Activated CD4-positive, CD25-positive, alpha-beta regulatory T cell treated with anti-CD3 and anti-CD28 coated beads, Interleukin-2, amount 50 U/mL, for 16 hours (primary cell): ENCODE data around the gene TRMT10B.
"Not testable (repeated sequence)": the region's sequence is repeated elsewhere in the genome, so short reads cannot be mapped to it uniquely, and the experiment has no call there.

Experiments
- DNase-seq: peaks from one replicate; pipeline ENCODE4 v3.0.0-alpha.2; 2020; ENCODE audit warnings: low read depth, low spot score

TRMT10B gene

DNA sequence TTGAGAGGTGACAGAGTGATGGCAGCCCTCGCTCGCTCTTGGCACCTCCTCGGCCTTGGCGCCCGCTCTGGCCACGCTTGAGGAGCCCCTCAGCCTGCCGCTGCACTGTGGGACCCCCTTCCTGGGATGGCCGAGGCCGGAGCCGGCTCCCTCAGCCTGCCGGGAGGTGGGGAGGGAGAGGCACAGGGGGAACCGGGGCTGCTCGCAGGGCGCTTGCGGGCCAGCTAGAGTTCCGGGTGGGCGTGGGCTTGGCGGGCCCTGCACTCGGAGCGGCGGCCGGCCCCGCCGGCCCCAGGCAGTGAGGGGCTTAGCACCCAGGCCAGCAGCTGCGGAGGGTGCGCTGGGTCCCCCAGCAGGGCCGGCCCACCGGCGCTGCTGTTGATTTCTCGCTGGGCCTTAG lies 1.9 kb upstream of the TRMT10B start:
- DNase-seq: not testable (repeated sequence)

DNA sequence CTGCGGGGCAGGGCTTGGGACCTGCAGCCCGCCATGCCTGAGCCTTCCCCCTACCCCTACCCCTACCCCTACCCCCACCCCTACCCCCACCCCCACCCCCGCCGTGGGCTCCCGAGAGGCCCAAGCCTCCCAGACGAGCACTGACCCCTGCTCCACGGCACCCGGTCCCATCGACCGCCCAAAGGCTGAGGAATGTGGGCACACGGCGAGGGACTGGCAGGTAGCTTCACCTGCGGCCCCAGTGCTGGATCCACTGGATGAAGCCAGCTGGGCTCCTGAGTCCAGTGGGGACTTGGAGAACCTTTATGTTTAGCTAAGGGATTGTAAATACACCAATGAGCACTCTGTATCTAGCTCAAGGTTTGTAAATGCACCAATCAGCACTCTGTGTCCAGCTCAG lies 1.5 kb upstream of the TRMT10B start:
- not testable (repeated sequence) for DNase-seq

DNA sequence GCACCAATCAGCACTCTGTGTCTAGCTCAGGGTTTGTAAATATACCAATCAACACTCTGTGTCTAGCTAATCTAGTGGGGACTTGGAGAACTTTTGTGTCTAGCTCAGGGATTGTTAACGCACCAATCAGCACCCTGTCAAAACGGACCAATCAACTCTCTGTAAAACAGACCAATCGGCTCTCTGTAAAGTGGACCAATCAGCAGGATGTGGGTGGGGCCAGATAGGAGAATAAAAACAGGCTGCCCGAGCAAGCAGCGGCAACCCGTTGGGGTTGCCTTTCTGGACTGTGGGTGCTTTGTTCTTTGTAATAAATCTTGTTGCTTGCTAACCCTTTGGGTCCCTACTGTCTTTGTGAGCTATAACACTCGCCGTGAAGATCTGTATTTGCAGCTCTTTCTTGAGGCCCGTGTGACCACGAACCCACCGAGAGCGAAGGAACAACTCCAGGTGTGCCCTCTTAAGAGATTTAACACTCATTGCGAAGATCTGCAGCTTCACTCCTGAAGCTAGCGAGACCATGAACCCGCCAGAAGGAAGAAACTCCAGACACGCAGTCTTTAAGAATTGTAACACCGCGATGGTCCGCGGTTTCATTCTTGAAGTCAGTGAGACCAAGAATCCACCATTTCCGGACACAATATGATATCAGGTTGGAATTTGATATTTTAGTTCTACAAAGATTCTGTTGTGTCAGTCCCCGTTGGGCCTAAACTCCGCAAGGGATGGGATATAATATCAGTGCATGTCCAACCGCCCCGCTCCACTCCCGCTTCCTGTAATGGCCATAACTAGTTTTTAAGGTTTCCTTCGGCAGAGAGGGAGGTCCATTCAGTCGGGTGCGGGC lies 740 bp upstream of the TRMT10B start:
- DNase-seq: no peak

DNA sequence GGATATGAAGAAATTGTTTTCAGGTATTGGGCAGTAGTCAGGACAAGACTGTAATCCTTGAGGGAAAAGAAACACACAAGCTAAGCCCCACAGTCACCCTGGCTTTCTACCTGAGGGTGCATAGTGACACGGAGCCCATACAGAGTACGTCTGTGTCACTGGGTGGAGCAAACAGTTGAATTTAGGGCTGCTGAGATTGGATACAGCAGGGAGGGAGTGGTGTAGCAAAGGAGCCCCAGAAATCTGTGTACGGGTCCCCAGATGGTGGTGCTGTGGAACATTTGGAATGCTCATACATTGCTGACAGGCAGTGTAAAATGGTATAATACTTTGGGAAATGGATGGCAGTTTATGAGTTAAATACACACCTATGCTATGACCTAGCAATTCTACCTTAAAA lies 5.1 kb downstream of the TRMT10B start:
- DNase-seq: no peak

DNA sequence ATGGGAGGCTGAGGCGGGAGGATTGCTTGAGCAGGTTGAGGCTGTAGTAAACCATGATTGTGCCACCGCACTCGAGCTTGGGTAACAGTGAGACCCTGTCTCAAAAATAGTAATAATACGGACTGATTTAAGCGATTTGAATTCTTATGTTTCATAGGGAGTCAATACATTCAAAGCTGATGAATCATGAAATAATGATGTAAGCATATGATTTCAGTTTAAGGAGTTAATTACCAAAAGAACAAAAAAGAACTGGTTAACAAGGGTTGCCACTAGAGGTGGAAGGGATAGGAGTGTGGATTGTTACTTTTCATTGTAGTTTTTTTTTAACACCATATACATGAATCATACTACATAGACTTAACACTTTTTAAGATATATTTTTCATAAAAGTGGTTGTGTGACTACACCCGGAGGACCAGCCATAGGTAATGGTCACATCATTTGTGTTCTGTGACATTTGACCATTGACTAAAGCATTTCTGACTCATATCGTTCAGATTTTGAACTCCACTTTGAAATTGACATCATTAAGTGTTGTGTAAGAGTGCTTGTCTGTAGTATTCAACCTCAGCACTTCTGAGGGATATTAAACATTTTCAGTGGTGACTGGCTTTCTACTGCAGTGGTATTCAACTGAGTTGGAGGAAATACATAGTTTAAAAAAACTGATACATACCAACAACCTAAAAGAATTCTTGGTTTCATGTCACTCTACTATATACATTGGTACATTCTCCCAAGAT lies 7.0 kb downstream of the TRMT10B start:
- DNase-seq: no peak

DNA sequence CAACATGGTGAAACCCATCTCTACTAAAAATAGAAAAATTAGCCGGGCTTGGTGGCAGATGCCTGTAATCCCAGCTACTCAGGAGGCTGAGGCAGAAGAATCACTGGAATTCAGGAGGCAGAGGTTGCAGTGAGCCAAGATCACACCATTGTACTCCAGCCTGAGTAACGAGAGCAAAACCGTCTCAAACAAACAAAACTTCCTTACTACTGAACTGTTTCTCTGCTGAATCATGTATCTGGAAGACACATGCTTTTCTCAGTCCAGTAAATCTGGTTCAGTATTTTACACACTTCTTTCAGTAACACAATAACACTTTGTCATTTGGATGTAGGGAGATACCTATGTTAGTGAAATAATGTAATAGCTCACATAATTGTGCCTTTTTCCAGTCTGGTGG lies 7.9 kb downstream of the TRMT10B start:
- DNase-seq: no peak

DNA sequence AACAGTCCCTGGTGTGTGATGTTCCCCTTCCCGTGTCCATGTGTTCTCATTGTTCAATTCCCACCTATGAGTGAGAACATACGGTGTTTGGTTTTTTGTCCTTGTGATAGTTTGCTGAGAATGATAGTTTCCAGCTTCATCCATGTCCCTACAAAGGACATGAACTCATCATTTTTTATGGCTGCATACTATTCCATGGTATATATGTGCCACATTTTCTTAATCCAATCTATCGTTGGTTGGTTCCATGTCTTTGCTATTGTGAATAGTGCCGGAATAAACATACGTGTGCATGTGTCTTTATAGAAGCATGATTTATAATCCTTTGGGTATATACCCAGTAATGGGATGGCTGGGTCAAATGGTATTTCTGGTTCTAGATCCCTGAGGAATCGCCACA lies 11.7 kb downstream of the TRMT10B start:
- DNase-seq: not testable (repeated sequence)

DNA sequence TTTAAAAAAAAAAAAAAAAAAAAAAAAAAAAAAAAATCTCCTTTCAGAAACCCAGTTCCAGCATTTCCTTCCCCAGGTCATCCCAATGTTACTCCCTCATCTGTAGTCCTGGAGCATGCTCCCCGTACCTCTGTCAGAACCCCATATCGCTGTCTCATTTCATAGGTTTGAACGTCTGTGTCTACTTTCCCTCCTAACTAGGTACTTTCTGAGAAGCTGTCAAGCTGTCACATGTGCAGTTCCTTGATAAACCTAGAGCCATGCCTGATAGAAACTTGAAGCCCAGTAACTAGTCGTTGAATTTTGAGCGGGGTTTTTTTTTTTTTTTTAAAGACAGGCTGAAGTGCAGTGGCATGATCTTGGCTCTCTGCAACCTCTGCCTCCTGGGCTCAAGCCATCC lies 15.7 kb downstream of the TRMT10B start:
- no peak for DNase-seq

DNA sequence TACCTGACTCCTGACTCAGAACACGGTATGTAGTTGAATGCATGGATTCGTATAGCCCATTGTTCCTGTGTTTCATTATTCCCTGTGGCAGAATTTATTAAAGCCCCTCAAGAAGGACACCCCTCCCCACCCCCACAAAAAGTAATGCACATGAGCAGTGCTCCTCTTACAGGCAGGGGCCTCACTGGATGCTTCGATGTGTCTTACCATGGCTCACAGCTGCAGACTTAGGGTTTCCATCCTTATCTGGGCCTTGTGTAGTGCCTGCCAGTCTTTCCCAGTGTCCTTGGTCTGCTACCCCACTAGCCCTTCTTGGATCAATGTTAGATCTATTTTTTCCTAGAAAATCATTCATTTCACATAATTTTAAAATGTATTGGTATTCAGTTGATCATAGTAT lies 16.4 kb downstream of the TRMT10B start:
- DNase-seq: no peak

DNA sequence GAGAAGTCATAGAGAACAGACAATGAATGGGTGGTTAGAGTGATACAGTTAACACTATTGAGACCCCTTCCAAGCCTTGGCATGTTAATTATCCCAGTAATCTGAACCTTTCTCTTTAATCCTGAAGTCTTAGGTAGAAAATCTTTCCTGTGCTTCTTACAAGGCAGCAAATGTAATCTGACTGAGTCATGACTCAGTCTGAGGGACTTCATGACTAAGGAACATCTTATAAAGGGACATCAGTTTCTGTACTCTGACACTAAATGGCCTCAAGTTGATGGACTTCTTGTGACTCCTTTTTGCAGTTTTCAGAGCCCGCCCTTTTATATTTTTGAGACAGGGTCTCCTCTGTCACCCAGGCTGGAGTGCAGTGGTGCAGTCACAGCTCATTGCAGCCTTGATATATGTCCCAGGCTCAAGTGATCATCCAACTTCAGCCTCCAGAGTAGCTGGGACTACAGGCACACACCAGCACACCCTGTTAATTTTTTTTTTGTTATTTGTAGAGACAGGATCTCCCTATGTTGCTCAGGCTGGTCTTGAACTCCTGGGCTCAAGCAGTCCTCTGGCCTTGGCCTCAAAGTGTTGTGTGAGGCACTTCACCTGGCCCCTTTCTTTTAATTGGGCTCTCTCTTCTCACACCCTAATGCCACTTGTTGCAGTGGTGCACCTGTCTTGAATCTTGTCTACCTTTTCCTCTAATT lies 21.8 kb downstream of the TRMT10B start:
- no peak for DNase-seq

DNA sequence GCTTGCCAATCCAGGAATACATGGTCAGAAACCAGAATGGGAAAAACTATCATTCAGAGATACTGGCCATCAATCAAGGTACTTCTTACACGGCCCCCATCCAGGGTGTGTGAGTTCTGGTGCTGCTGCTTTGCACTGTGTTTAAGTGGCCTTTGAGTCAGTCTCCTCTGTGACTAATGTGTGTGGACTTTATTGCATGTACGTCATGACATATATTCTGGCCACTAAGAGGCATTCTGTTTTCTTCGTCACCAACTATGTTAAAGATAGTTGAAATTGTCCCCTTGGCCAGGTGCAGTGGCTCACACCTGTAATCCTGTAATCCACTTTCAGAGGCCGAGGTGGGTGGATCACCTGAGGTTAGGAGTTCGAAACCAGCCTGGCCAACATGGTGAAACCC lies 22.7 kb downstream of the TRMT10B start:
- DNase-seq: no peak

DNA sequence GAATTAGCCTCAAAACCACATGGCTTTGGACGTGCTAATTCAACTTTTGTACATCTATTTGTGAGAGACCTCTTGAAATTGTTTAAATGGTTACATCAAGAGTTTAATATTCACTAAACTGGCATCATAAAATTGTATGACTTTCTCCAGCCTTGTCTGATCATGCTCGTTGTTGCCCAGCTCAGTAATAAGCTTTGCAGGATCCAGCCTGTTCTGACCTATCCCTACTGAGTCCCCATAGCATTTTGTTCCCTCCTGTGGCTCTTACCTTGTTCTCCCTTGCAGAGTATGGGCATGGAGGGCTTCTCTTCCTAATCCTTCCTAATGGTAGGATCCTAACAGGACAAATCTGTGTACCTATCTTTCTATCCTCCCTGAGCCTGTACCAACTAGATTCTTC lies 24.9 kb downstream of the TRMT10B start:
- no peak for DNase-seq

DNA sequence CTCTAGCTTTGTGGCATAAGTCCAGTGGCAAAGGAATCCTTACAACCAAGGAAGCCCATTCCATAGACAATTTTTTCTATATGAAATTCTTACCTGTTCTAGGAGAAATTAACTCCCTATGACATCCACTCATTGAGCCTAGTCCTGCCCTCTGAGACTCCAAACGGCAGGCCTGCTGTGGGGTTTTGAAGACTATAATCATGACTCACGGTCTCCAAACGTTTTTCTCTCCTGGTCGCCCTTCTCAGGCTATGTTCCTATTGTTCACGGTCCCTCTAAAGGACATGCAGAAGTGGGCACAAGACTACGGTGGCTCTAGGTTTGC lies 30.6 kb downstream of the TRMT10B start:
- no peak for DNase-seq

DNA sequence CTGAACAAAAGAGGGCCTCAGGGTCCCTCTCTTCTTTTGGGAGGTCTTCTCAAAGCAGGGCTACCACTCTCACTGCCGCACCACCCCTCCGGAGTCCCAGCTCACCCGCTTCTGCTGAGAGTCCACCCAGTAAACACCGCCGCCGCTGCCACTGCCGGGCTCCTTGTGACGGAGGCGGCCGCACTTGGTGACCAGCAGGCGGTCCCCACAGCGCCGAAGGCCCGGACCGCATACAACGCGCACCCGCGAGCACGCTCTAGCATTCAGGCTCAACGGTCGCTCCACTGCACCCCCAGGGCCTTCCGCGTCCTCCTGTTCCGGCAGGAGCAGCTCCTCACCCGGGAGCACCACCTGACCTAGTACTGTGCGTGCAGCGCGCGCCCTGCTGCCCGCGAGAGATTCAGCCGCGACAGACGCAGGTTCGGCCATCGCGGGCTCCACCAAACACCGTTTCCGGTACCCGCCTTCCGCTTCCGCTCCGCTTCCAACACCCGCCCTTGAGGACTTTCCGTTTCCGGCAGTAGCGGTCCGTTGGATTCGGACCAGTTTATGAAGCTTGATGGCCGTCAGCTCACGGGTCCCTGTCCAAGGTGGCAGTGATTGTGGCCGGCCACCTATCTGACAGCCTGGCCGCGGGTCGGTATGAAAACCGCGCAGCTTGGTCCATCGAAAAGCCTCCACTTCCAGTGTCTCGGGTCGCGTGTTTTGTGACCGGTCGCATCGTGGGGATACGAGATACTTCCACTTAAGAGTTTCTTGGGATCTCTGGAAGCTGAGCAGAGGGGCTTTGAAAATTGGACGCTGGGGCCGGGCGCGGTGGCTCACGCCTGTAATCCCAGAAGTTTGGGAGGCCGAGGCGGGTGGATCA lies 31.2 kb downstream of the TRMT10B start, which contains the start of gene EXOSC3:
EXOSC3 (minus strand) TSS at position 449 of the 868 bp plus-strand sequence; CDS start at position 429, 20 bp downstream.
- DNase-seq: peak; percentile 77

DNA sequence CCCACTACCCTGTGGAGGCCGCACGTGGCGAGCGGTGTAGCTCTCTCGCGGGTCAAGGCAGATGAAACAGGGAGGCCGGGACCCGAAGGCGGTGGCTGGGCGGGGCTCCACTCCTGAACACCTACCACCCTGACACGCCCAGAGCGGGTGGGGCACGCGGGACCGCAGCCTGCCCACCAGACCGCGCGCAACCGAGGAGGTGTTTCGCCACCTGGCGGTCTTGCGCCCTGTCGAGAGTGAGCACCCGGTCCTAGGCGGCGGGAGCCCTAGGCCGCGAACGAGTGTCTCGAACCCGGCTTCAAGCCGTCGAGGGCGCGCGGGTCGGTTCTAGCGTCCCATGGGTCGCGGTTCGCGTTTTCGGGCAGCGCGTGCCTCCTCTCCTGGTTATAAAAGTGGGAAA lies 33.5 kb downstream of the TRMT10B start:
- DNase-seq: no peak

DNA sequence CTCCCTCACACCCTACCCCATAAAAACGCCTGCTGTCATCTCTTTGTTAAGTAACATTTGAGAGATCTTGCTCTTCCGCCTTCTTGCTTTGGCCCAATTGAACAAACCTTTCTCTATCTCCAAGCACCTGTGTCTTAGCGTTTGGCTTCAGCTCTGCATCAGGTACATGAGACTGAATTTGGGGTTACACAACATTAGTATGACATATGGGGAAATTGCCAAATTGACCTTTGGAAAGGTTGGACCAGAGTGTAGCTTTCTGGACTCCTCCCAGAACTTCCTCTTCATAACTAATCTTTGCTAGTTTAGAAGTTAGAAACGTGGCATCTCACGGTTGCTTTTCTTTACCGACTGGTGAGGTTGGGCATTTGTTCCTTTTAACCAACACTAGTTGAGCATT lies 34.7 kb downstream of the TRMT10B start:
- DNase-seq: no peak

DNA sequence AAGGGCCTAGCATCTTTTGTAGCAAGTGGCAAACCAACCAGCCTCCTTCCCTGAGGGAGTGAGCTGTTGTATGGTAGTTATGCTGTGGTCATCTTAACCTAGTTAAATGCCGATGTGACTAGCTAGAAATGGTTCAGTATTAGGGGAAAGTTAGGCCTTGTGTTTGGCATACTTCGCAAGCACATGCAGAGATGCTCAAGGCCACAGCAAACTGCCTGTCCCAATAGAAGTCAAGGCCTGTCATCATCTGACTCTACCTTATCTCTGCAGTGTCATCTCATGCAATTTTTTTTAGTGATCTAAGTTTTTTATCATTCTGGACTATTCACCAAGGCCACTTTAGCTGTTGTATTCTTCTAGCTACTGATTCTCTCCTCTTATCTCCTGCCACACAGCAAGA lies 36.5 kb downstream of the TRMT10B start:
- no peak for DNase-seq

DNA sequence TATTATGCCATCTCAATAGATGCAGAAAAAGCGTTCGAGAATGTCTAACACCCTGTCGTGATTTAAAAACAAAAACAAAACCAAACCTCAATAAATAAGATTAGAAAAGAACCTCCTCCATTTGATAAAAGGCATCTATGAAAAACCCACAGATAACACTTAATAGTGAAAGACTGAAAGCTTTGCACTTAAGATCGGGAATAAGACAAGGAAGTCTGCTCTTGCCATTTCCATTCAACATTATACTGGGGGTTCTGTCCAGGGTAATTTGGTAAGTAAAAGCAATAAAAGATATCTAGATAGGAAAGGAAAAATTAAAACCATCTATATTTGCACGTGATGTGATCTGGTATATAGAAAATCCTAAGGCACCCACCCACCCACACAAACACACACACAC lies 38.5 kb downstream of the TRMT10B start:
- DNase-seq: no peak

DNA sequence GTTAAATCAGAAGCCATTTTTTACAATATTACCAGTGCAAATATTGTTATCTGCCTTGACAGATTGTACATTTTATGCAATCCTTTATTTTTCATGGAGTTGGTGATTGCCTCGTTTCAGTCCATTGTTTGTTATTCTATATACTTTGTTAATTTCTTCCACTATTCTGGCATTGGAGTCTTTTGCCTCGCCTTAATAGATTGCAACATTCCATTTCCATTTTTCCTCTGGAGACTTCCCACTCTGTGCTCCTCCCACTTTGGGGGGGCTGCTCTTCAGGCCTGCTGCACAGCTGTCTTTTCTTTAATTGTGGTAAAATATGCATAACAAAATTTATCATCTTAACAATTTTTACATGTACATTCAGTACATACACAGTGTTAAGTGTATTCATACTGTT lies 42.6 kb downstream of the TRMT10B start:
- DNase-seq: no peak

DNA sequence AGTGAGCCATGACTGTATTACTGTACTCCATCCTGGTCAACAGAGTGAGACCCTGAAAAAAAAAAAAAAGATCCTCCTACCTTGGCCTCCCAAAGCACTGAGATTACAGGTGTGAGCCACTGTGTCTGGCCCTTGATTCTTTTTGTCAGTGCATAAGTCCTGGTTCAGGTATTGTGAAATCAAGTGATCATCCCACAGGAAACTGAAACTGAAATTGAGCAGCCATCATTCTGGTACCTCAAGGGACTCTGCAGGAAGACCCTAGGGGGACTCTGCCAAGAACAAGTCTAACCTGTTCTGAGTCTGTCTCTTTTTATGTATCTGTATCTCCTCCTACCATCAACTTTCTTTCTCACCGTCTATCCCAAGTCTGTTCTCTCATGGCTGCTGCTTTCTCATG lies 45.1 kb downstream of the TRMT10B start:
- DNase-seq: no peak

DNA sequence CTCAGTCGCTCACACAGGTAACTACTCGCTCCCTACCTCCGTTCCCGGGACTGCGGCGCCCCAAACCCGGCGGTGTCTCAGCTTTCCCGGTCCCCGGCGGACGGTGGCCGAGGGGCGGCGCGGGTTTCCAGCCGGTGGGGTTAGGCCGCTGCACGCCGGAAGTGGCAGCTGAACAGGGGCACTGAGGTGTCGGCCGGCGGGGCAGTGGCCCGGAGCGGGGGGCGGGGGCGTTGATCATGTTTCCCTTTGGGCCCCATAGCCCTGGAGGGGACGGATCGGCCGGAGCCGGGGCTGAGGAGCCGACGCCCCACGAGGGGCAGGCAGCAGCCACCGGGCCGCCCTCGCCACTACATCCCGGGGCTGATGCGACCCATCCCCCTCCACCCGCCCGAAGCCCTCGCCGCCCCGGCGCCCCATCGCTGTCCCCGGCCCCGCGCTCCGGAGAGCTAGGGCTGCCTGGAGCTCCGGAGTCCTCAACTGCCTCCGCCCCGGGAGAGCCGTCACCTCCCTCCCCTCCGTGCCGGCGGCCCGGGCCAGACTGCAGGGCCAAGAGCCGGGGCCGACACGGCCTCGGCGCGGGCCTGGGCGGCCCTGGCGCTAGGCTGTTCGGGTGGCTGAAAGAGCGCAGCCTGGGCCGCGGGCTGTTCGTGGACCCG lies 47.2 kb downstream of the TRMT10B start, which contains the start of gene DCAF10:
DCAF10 (plus strand) TSS at position 167 of the 656 bp plus-strand sequence; CDS start at position 237, 70 bp downstream.
- DNase-seq: peak; percentile 73
